Parathyroid adenoma (tissue), 2 donors: ENCODE measurements around the gene SENP1.
A peak's percentile ranks its signal among the peaks of the same experiment; 100 is the strongest.

Experiments
- H2AFZ ChIP-seq: fragments of 300-600 bp; sonication (generic); one replicate; pipeline ENCODE4 v1.7.0; 2017; ENCODE audit warnings: antibody characterized with exemption, mild to moderate bottlenecking
- H3K27ac ChIP-seq: fragments of 300-600 bp; sonication (generic); one replicate; pipeline ENCODE4 v1.7.0; 2017
- H3K27me3 ChIP-seq: fragments of 300-600 bp; sonication (generic); one replicate; pipeline ENCODE4 v1.7.0; 2017; ENCODE audit warnings: low read length; ENCODE audit not compliant: control insufficient read depth, insufficient read depth
- H3K36me3 ChIP-seq: fragments of 300-600 bp; sonication (generic); one replicate; pipeline ENCODE4 v1.7.0; 2017; ENCODE audit warnings: low read length; ENCODE audit not compliant: control insufficient read depth, insufficient read depth
- H3K4me1 ChIP-seq: fragments of 300-600 bp; sonication (generic); one replicate; pipeline ENCODE4 v1.7.0; 2017; ENCODE audit warnings: control low read depth
- H3K4me2 ChIP-seq: fragments of 300-600 bp; sonication (generic); one replicate; pipeline ENCODE4 v1.7.0; 2017; ENCODE audit warnings: low read length
- H3K4me3 ChIP-seq: fragments of 300-600 bp; sonication (generic); one replicate; pipeline ENCODE4 v1.7.0; 2017; ENCODE audit warnings: low read depth, low read length
- H3K79me2 ChIP-seq: fragments of 300-600 bp; sonication (generic); one replicate; pipeline ENCODE4 v1.7.0; 2017; ENCODE audit warnings: control low read depth
- H3K9ac ChIP-seq: fragments of 300-600 bp; sonication (generic); one replicate; pipeline ENCODE4 v1.7.0; 2017; ENCODE audit warnings: mild to moderate bottlenecking
- H3K9me3 ChIP-seq: fragments of 300-600 bp; sonication (generic); one replicate; pipeline ENCODE4 v1.7.0; 2017; ENCODE audit warnings: low read length; ENCODE audit not compliant: control insufficient read depth
- CTCF ChIP-seq: fragments of 300-600 bp; sonication (generic); IDR thresholded peaks from one replicate; pipeline ENCODE4 v1.7.0; 2017; ENCODE audit warnings: antibody characterized with exemption, mild to moderate bottlenecking
- donor health status: primary hyperparathyroidism.

SENP1 gene

DNA sequence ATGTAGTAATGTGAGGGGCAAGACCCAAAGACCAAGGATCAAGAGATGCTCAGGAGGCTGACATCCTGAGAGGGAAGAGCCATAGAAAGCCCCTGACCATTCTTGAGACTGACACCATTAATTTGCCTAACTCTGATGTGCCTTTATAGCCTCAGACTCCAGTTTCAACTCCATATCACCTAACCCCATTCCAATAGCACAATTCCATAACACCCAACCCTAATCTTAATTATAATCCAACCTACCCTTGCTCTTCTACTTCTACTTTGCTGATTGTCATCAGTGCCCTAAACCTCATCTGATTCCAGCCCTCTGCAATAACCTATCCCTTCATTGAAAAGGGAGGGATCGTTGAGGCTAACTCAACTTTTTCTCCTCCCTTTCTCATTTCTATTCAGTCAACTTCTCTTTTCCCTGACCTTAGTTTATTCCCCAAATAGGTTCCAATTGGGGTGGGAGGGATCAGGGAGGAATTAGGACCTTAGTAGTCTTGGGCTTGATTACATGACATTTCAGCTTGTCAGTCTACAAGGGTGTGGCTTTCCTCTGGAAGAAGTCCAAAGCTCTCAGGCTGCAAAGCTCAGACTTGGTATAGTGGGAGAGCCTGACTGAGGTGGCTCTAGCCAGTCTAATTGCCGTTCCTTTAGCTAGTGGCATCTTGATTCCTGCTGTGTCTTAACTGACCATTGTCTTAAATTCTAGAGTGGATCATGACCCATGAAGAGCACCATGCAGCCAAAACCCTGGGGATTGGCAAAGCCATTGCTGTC is 16.4 kb upstream of the SENP1 start:
- no peak overlapping the region for H3K9ac ChIP-seq
- no peaks in the 10 kb centered on the region for H3K27me3 ChIP-seq
- H3K27ac ChIP-seq = no peak overlapping the region
- H2AFZ ChIP-seq = no peak overlapping the region
- H3K4me1 ChIP-seq = peaks cover 5% of the 10 kb centered on the region
- H3K36me3 ChIP-seq = no peaks in the 10 kb centered on the region
- peaks cover 5% of the 10 kb centered on the region for H3K79me2 ChIP-seq
- no peak overlapping the region for H3K4me3 ChIP-seq
- no peak overlapping the region for H3K4me2 ChIP-seq
- no peaks in the 10 kb centered on the region for H3K9me3 ChIP-seq
- TF ChIP-seq CTCF = no peak

GRCh38 chr12:48121522-48121921 is 15.6 kb upstream of the SENP1 start:
- Histone ChIP-seq H3K4me3 (no peak overlapping the region), H3K4me1 (peaks cover 5% of the 10 kb centered on the region), H3K36me3 (no peaks in the 10 kb centered on the region), H3K27me3 (no peaks in the 10 kb centered on the region), H3K79me2 (peaks cover 5% of the 10 kb centered on the region), H2AFZ (no peak overlapping the region), H3K9me3 (no peaks in the 10 kb centered on the region), H3K4me2 (no peak overlapping the region), H3K9ac (no peak overlapping the region), H3K27ac (no peak overlapping the region)
- TF ChIP-seq CTCF = no peak

DNA sequence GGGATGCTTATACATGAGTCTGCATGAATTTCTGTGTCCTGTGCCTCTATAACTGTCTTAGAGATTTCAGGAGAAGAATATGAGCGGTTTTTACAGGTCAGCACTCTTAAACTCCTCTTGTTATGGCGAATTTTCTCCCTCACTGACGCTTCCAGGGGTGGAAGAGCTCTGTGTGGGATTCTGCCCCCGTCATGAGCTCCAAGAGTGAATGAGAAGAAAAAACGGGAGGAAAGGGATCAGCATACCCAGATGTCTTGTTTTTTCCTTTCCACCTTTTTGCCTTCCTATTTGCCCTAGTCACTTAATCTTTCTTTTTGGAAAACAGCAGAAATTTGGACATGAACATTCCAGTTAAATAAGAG is 13.9 kb upstream of the SENP1 start:
- H3K4me1 ChIP-seq = peaks cover 5% of the 10 kb centered on the region
- peak overlapping the region; percentile 96 for H3K4me3 ChIP-seq
- no peaks in the 10 kb centered on the region for H3K27me3 ChIP-seq
- peak overlapping the region; percentile 92 for H2AFZ ChIP-seq
- H3K4me2 ChIP-seq = peak overlapping the region; percentile 70
- peak overlapping the region; percentile 62 for H3K27ac ChIP-seq
- no peaks in the 10 kb centered on the region for H3K9me3 ChIP-seq
- H3K9ac ChIP-seq = no peak overlapping the region
- H3K36me3 ChIP-seq = no peaks in the 10 kb centered on the region
- TF ChIP-seq CTCF = no peak
- peaks cover 5% of the 10 kb centered on the region for H3K79me2 ChIP-seq

DNA sequence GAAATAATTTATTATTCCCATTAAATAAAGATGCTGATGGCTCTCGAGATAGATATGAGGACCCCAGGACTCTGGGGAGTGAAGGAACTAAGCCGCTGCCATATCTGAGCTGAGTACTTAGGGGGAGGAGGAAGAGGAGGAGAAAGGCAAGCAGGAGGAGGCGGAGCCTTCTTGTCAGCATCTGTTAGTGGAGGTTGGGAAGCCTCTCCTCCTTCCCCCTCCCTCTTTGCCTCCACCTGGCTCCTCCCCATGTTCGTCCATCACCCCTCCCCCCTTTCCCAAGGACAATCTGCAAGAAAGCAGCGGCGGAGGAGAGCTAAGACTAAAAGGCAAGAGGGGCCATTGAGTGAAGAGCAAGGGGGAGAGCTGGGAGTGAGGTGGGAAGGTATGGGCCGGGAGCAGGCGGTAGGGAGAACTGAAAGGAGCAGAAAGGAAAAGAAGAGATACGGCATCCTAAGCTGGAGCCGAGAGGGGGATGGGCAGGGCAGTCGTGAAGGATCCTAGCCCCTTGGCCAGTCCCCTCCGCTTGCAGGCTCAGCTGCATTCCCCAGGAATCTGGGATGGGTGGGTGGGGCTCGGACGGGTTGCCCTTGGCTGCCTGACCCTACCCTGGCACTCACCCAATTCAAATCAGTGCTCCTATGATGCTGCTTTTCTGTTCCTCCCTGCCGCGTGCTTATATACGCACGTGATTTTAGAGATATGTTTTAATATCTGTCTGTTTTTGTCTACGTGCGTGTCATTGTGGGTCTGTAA is 13.4 kb upstream of the SENP1 start, which contains the start of gene PFKM:
PFKM (plus strand) TSS at position 287 of the 756 bp plus-strand sequence. CDS start 3,411 bp downstream, outside the sequence.
- Histone ChIP-seq H3K4me1 (peaks cover 5% of the 10 kb centered on the region), H3K4me3 (peak within 1 kb of the TSS; percentile 96), H3K27me3 (no peaks in the 10 kb centered on the region), H3K79me2 (peaks cover 5% of the 10 kb centered on the region), H3K27ac (peak within 1 kb of the TSS; percentile 62), H3K36me3 (no peaks in the 10 kb centered on the region), H3K9me3 (no peaks in the 10 kb centered on the region), H2AFZ (peak within 1 kb of the TSS; percentile 92), H3K4me2 (peak within 1 kb of the TSS; percentile 74), H3K9ac (no peak within 1 kb of the TSS)
- no peak for TF ChIP-seq CTCF
